K562 (cell line): ENCODE measurements around the gene KCNJ10. TPM values are rescaled to one million over a fixed set of nuclear protein-coding genes. Genes with fewer than 3 reads are reported as not detected.

Experiments
- ATAC-seq: fragments of 200-7000 bp; cut with Tn5 transposase; 3 replicates; pipeline ENCODE4 v1.9.1; 2020; ENCODE audit warnings: moderate library complexity
- BruUV-seq: library from RNA; stranded (reverse); fragments of 400-500 nt; replicated peaks from 2 replicates; lab custom pipeline; 2021; lab: Mats Ljungman, UMichigan
- CTCF ChIA-PET: fragments of 300-600 bp; formaldehyde crosslinking; extraction: SDS; loops from one replicate; lab custom pipeline; 2021; ENCODE audit warnings: low intra/inter-chr PET ratio; lab: Yijun Ruan, JAX
- POLR2A ChIA-PET: fragments of 300-600, 350-650 bp; sonication (Branson Sonifier 250); formaldehyde crosslinking; extraction: SDS; loops from one replicate; lab custom pipeline; 2021; ENCODE audit warnings: antibody characterized with exemption, inconsistent platforms; lab: Yijun Ruan, JAX
- DNase-seq, 4 experiments: peaks; one replicate each; pipeline versions ENCODE4 v3.0.0 to v3.0.0-alpha.2; 2011 to 2018; ENCODE audit warnings: low spot score in 3 of 4, mixed read lengths in 3 of 4; ENCODE audit errors: extremely low read depth in 1 of 4
- FAIRE-seq: peaks from 2 replicates; lab custom pipeline; 2011; peaks lifted over from hg19 to GRCh38; lab: Jason Lieb, UNC
- H2AFZ ChIP-seq: 2 replicates; pipeline ENCODE4 v1.6.0; 2011; ENCODE audit warnings: low read depth, low read length, control low read depth, inconsistent platforms
- H3K27ac ChIP-seq: fragments of 200-600 bp; 3 replicates; pipeline ENCODE4 v1.8.0; 2011; ENCODE audit warnings: low read depth, mild to moderate bottlenecking, control low read depth, inconsistent platforms, low read length, moderate library complexity, mixed read lengths; ENCODE audit errors: extremely low read depth
- H3K27me3 ChIP-seq, 2 experiments: fragments of 300-600 bp in 1 of 2; 2 replicates in 1 of 2; 3 replicates in 1 of 2; pipeline versions ENCODE4 v1.6.0 to v1.8.0; 2011; ENCODE audit warnings: inconsistent platforms in 2 of 2, low read length in 2 of 2, mild to moderate bottlenecking in 1 of 2, mixed read lengths in 1 of 2, moderate library complexity in 1 of 2; ENCODE audit not compliant: control insufficient read depth in 2 of 2, insufficient read depth in 2 of 2
- H3K36me3 ChIP-seq: fragments of 300-600 bp; 3 replicates; pipeline ENCODE4 v1.8.0; 2011; ENCODE audit warnings: mild to moderate bottlenecking, low read length, inconsistent platforms; ENCODE audit not compliant: control insufficient read depth, insufficient read depth
- H3K4me1 ChIP-seq, 2 experiments: fragments of 200-600 bp in 1 of 2; replicated peaks in 1 of 2; 2 replicates in 1 of 2; 3 replicates in 1 of 2; pipeline versions ENCODE4 v1.5.1 to v1.8.0; 2011; ENCODE audit warnings: inconsistent platforms in 2 of 2, low read length in 2 of 2, mild to moderate bottlenecking in 1 of 2, mixed read lengths in 1 of 2, moderate library complexity in 1 of 2; ENCODE audit not compliant: control insufficient read depth in 2 of 2, insufficient read depth in 2 of 2
- H3K4me2 ChIP-seq: 2 replicates; pipeline ENCODE4 v1.6.1; 2011; ENCODE audit warnings: low read length, control low read depth, inconsistent platforms, mixed read lengths; ENCODE audit not compliant: insufficient read depth
- H3K4me3 ChIP-seq: fragments of 200-600 bp; sonication (generic), shearing (Covaris generic); 2 replicates; pipeline ENCODE4 v1.5.1; 2016; ENCODE audit warnings: control low read depth, inconsistent platforms
- H3K79me2 ChIP-seq: fragments of 200-600 bp; 3 replicates; pipeline ENCODE4 v1.8.0; 2011; ENCODE audit warnings: low read length, inconsistent platforms; ENCODE audit not compliant: control insufficient read depth, insufficient read depth
- H3K9ac ChIP-seq, 2 experiments: 2 replicates each; pipeline versions ENCODE4 v1.6.0 to v1.6.1; 2011; ENCODE audit warnings: low read depth in 2 of 2, low read length in 2 of 2, control low read depth in 1 of 2, inconsistent platforms in 1 of 2, mild to moderate bottlenecking in 1 of 2, mixed read lengths in 1 of 2; ENCODE audit not compliant: insufficient read depth in 1 of 2
- H3K9me1 ChIP-seq: one replicate; pipeline ENCODE4 v1.6.0; 2011; ENCODE audit warnings: inconsistent platforms, mild to moderate bottlenecking, low read length, moderate library complexity; ENCODE audit not compliant: control insufficient read depth, insufficient read depth
- H3K9me3 ChIP-seq: replicated peaks from 2 replicates; pipeline ENCODE4 v1.5.1; 2011; ENCODE audit warnings: low read depth, low read length, inconsistent platforms; ENCODE audit not compliant: control insufficient read depth, insufficient read depth
- H4K20me1 ChIP-seq: replicated peaks from 2 replicates; pipeline ENCODE4 v1.6.1; 2011; ENCODE audit warnings: low read length, inconsistent platforms, mixed read lengths; ENCODE audit not compliant: control insufficient read depth, insufficient read depth
- DACH1 ChIP-seq: fragments of 450-650 bp; IDR thresholded peaks from 2 replicates; pipeline ENCODE4 v1.6.1; 2018; ENCODE audit not compliant: partially characterized antibody
- DNMT1 ChIP-seq: fragments of 450-650 bp; IDR thresholded peaks from 2 replicates; pipeline ENCODE4 v1.6.1; 2016; ENCODE audit warnings: antibody characterized with exemption, mild to moderate bottlenecking
- GABPA ChIP-seq: fragments of 200-800 bp; sonication (Bioruptor generic); conservative IDR thresholded peaks from 2 replicates; pipeline ENCODE4 v1.6.1; 2016; ENCODE audit warnings: low read depth, missing genetic modification characterization, missing compliant biosample characterization
- HDAC6 ChIP-seq: IDR thresholded peaks from 2 replicates; pipeline ENCODE4 v1.6.1; 2012; ENCODE audit warnings: low read depth, mild to moderate bottlenecking, control low read depth, inconsistent platforms, low read length, moderate library complexity
- HDGF ChIP-seq: fragments of 450-650 bp; IDR thresholded peaks from 2 replicates; pipeline ENCODE4 v1.6.1; 2016
- HMG20B ChIP-seq: fragments of 250-450 bp; sonication (Bioruptor Pico); IDR thresholded peaks from 2 replicates; pipeline ENCODE4 v1.5.0; 2021; ENCODE audit warnings: mild to moderate bottlenecking
- RBM25 ChIP-seq: fragments of 200-400 bp; formaldehyde crosslinking; IDR thresholded peaks from 2 replicates; pipeline ENCODE4 v1.6.1; 2018; ENCODE audit warnings: low read length, low read depth, moderate library complexity; ENCODE audit not compliant: severe bottlenecking
- SMAD4 ChIP-seq: fragments of 250-450 bp; sonication (Bioruptor Pico); conservative IDR thresholded peaks from 2 replicates; pipeline ENCODE4 v1.8.0; 2021; ENCODE audit warnings: inconsistent platforms, mild to moderate bottlenecking, moderate library complexity
- SRSF1 ChIP-seq: fragments of 200-400 bp; formaldehyde crosslinking; IDR thresholded peaks from 2 replicates; pipeline ENCODE4 v1.6.1; 2017; ENCODE audit warnings: mild to moderate bottlenecking, low read depth, low read length, moderate library complexity
- WGBS: fragments of 100-300 bp; shearing (Covaris generic); methylation state at CpG from one replicate; pipeline ENCODE4 v1.1.6; 2016; ENCODE audit warnings: low coverage, mixed read lengths; ENCODE audit not compliant: insufficient coverage; ENCODE audit errors: missing lambda C conversion rate; 5-methylcytosine and 5-hydroxymethylcytosine counted together
- in situ Hi-C: fragments of 300-500 bp; cut with MboI; formaldehyde crosslinking; loops from 4 replicates; pipeline ENCODE4 v1.15.0; 2018; ENCODE audit warnings: inconsistent platforms, mixed read lengths
- intact Hi-C: fragments of 100-400 bp; cut with micrococcal nuclease; formaldehyde crosslinking; loops from 2 replicates; pipeline ENCODE4 v1.14.2; 2022
- polyA plus RNA-seq, 8 experiments: library from polyadenylated mRNA; depleted of rRNA in 4 of 8; stranded (reverse) in 5 of 8; unstranded in 3 of 8; fragments of >200 nt; fragmentation: Nextera tagmentation in 2 of 8; fragmentation: Illumina TruSeq in 1 of 8; extraction: Ambion mirVana in 2 of 8; extraction: Trizol in 1 of 8; gene quantifications; 2 replicates each; pipeline versions ENCODE4 v1.2.1 to v1.2.3, GENCODE V29; 2011 to 2014; ENCODE audit warnings: inconsistent platforms in 1 of 8, missing spikeins in 1 of 8
- total RNA-seq, 7 experiments: library from RNA; depleted of rRNA in 6 of 7; stranded (reverse); fragments of >200 nt in 6 of 7; fragmentation: Illumina TruSeq in 2 of 7; extraction: Trizol in 2 of 7; gene quantifications; 2 replicates each; pipeline versions ENCODE4 v1.2.1 to v1.2.3, GENCODE V29; 2011 to 2021; ENCODE audit warnings: low replicate concordance in 1 of 7
- TF ChIP-seq, protein P1 (sequence below): fragments of 450-650 bp; IDR thresholded peaks from 2 replicates; pipeline ENCODE4 v1.6.1; 2016; ENCODE audit warnings: antibody characterized with exemption
- TF ChIP-seq, protein P2 (sequence below), 2 experiments: fragments of 450-650 bp in 1 of 2; IDR thresholded peaks; 2 replicates each; pipeline ENCODE4 v1.6.1; 2011 to 2017; ENCODE audit warnings: low read depth in 2 of 2, antibody characterized with exemption in 1 of 2, borderline replicate concordance in 1 of 2, low read length in 1 of 2, mild to moderate bottlenecking in 1 of 2, mixed read lengths in 1 of 2; ENCODE audit not compliant: control insufficient read depth in 1 of 2
- TF ChIP-seq, protein P3 (sequence below): fragments of 450-650 bp; conservative IDR thresholded peaks from 2 replicates; pipeline ENCODE4 v1.6.1; 2016; ENCODE audit warnings: missing genetic modification characterization, low read depth, mild to moderate bottlenecking, missing compliant biosample characterization, moderate library complexity
- TF ChIP-seq, protein P4 (sequence below): sonication (generic); formaldehyde crosslinking; IDR thresholded peaks from 2 replicates; pipeline ENCODE4 v1.9.0; 2022; ENCODE audit warnings: mild to moderate bottlenecking, missing genetic modification reagents
- TF ChIP-seq, protein P5 (sequence below): fragments of 450-650 bp; IDR thresholded peaks from 2 replicates; pipeline ENCODE4 v1.6.1; 2016; ENCODE audit warnings: missing biosample characterization, missing genetic modification characterization

Gene KCNJ10
- total and polyA plus RNA-seq, 9 of the 15 experiments (the other 6 are each of a cell fraction or from before 2014, with no cell fraction given) = 0.06 to 0.11 TPM; not detected in 7

DNA sequence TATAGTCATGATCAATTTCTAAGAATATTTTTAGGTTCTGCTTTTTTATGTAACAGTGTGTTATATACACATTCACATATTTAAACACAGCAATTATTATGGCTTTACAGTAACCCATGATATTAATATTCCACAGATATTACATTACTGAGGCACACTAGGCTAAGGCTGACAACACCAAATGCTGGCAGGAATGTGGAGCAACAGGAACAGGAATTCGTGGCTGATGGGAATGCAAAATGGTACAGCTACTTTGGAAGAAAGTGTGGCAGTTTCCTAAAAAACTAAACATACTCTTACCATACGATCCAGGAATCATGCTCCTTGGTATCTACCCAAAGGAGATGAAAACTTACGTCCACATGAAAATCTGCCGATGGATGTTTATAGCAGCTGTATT lies 9.5 kb upstream of the KCNJ10 start:
- 1% methylated on average over 4 of the region's 4 CpGs for WGBS
- in situ Hi-C loops (no loop called here), intact Hi-C loops (no loop called here)
- H3K36me3 ChIP-seq = no peaks in the 10 kb centered on the region
- H3K27ac ChIP-seq = no peak overlapping the region
- ChIA-PET POLR2A (interaction anchor here (1.2 kb wide), 1 partner anchor 15 kb away, joined by 4 read pairs; no protein-coding TSS in a partner anchor), CTCF (interaction anchor here (0.7 to 1.7 kb wide), 5 partner anchors 22 to 143 kb away, joined by 3 to 7 read pairs (median 4); no protein-coding TSS in a partner anchor)
- H3K27me3 ChIP-seq = peaks cover 13 to 43% of the 10 kb centered on the region in 2 experiments; a peak in 4 of 5 replicates
- BruUV-seq = no TSS peak
- no peak overlapping the region for H3K4me3 ChIP-seq
- no peaks in the 10 kb centered on the region for H3K9me3 ChIP-seq
- DNase-seq = no peak
- no peaks in the 10 kb centered on the region for H3K9me1 ChIP-seq
- peaks cover 0 to 9% of the 10 kb centered on the region in 2 experiments; a peak in 1 of 5 replicates for H3K4me1 ChIP-seq
- no peak overlapping the region for H3K9ac ChIP-seq
- no peak overlapping the region for H2AFZ ChIP-seq
- no peaks in the 10 kb centered on the region for H4K20me1 ChIP-seq
- ATAC-seq = no peak
- no peak overlapping the region for H3K4me2 ChIP-seq
- FAIRE-seq = no peak
- no peaks in the 10 kb centered on the region for H3K79me2 ChIP-seq
- TF ChIP-seq, protein P1, sequence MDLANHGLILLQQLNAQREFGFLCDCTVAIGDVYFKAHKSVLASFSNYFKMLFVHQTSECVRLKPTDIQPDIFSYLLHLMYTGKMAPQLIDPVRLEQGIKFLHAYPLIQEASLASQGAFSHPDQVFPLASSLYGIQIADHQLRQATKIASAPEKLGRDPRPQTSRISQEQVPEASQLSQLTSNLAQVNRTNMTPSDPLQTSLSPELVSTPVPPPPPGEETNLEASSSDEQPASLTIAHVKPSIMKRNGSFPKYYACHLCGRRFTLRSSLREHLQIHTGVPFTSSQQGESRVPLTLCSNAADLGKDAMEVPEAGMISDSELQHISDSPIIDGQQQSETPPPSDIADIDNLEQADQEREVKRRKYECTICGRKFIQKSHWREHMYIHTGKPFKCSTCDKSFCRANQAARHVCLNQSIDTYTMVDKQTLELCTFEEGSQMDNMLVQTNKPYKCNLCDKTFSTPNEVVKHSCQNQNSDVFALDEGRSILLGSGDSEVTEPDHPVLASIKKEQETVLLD = no peak
- TF ChIP-seq DNMT1 (no peak), SRSF1 (no peak), SMAD4 (no peak), HDAC6 (no peak), HMG20B (no peak), GABPA (tag) (no peak), DACH1 (no peak), RBM25 (no peak), HDGF (no peak)
- TF ChIP-seq, protein P2, sequence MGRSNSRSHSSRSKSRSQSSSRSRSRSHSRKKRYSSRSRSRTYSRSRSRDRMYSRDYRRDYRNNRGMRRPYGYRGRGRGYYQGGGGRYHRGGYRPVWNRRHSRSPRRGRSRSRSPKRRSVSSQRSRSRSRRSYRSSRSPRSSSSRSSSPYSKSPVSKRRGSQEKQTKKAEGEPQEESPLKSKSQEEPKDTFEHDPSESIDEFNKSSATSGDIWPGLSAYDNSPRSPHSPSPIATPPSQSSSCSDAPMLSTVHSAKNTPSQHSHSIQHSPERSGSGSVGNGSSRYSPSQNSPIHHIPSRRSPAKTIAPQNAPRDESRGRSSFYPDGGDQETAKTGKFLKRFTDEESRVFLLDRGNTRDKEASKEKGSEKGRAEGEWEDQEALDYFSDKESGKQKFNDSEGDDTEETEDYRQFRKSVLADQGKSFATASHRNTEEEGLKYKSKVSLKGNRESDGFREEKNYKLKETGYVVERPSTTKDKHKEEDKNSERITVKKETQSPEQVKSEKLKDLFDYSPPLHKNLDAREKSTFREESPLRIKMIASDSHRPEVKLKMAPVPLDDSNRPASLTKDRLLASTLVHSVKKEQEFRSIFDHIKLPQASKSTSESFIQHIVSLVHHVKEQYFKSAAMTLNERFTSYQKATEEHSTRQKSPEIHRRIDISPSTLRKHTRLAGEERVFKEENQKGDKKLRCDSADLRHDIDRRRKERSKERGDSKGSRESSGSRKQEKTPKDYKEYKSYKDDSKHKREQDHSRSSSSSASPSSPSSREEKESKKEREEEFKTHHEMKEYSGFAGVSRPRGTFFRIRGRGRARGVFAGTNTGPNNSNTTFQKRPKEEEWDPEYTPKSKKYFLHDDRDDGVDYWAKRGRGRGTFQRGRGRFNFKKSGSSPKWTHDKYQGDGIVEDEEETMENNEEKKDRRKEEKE (IDR thresholded peaks at IDR 0.05; ENCODE audit: borderline replicate concordance in 1 of 2, control insufficient read depth in 1 of 2, low read depth in 2 of 2, low read length in 1 of 2) = no peak
- TF ChIP-seq, protein P3, sequence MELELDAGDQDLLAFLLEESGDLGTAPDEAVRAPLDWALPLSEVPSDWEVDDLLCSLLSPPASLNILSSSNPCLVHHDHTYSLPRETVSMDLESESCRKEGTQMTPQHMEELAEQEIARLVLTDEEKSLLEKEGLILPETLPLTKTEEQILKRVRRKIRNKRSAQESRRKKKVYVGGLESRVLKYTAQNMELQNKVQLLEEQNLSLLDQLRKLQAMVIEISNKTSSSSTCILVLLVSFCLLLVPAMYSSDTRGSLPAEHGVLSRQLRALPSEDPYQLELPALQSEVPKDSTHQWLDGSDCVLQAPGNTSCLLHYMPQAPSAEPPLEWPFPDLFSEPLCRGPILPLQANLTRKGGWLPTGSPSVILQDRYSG (tag) = no peak
- TF ChIP-seq, protein P4, sequence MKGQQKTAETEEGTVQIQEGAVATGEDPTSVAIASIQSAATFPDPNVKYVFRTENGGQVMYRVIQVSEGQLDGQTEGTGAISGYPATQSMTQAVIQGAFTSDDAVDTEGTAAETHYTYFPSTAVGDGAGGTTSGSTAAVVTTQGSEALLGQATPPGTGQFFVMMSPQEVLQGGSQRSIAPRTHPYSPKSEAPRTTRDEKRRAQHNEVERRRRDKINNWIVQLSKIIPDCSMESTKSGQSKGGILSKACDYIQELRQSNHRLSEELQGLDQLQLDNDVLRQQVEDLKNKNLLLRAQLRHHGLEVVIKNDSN (CRISPR knock-in tag) = no peak
- TF ChIP-seq, protein P5, sequence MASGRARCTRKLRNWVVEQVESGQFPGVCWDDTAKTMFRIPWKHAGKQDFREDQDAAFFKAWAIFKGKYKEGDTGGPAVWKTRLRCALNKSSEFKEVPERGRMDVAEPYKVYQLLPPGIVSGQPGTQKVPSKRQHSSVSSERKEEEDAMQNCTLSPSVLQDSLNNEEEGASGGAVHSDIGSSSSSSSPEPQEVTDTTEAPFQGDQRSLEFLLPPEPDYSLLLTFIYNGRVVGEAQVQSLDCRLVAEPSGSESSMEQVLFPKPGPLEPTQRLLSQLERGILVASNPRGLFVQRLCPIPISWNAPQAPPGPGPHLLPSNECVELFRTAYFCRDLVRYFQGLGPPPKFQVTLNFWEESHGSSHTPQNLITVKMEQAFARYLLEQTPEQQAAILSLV (tag) = no peak
